ENCODE measurements around the gene SMG5.
"Not testable (repeated sequence)": the region's sequence is repeated elsewhere in the genome, so short reads cannot be mapped to it uniquely, and the experiment has no call there.

Gene SMG5

GRCh38 chr1:156282479-156283222 is at the start of gene SMG5:
TSS of gene SMG5 (minus strand) at chr1:156282825. CDS start at chr1:156282680, 145 bp downstream.
- in situ Hi-C loops (cut with HindIII; ENCODE audit: low sequenced_read_pairs) = no loop called here

GRCh38 chr1:156323179-156323578 is 40.6 kb upstream of the SMG5 start:
- in situ Hi-C loops (cut with HindIII; ENCODE audit: low sequenced_read_pairs) = not testable (repeated sequence)

- in situ Hi-C loops (cut with HindIII; ENCODE audit: low sequenced_read_pairs) = no loop called here
These were observed 37.9 kb upstream of the SMG5 start for GRCh38 chr1:156320560-156320959.

- in situ Hi-C loops (cut with HindIII; ENCODE audit: low sequenced_read_pairs) = no loop called here
These were observed 37.0 kb upstream of the SMG5 start for GRCh38 chr1:156319664-156320063.

- in situ Hi-C loops (cut with HindIII; ENCODE audit: low sequenced_read_pairs) = no loop called here
These were observed 34.3 kb upstream of the SMG5 start for GRCh38 chr1:156316909-156317308.

- in situ Hi-C loops (cut with HindIII; ENCODE audit: low sequenced_read_pairs) = no loop called here
These were observed 28.3 kb upstream of the SMG5 start for GRCh38 chr1:156310962-156311361.

- in situ Hi-C loops (cut with HindIII; ENCODE audit: low sequenced_read_pairs) = no loop called here
These were observed 25.5 kb upstream of the SMG5 start for GRCh38 chr1:156308078-156308477.

GRCh38 chr1:156305215-156305614 is 22.6 kb upstream of the SMG5 start:
- in situ Hi-C loops (cut with HindIII; ENCODE audit: low sequenced_read_pairs) = no loop called here

- in situ Hi-C loops (cut with HindIII; ENCODE audit: low sequenced_read_pairs) = no loop called here
These were observed 20.6 kb upstream of the SMG5 start for GRCh38 chr1:156303241-156303640.

- in situ Hi-C loops (cut with HindIII; ENCODE audit: low sequenced_read_pairs) = no loop called here
These were observed 16.3 kb upstream of the SMG5 start, which contains the start of gene VHLL for GRCh38 chr1:156298852-156299357. TSS of gene VHLL (minus strand) at chr1:156299307. CDS start at chr1:156299189, 118 bp downstream.

- in situ Hi-C loops (cut with HindIII; ENCODE audit: low sequenced_read_pairs) = no loop called here
These were observed 12.8 kb upstream of the SMG5 start, which contains the start of gene GLMP for GRCh38 chr1:156295391-156295947. TSS of gene GLMP (minus strand) at chr1:156295679. CDS start at chr1:156295645, 34 bp downstream.

GRCh38 chr1:156293895-156294294 is 11.3 kb upstream of the SMG5 start:
- in situ Hi-C loops (cut with HindIII; ENCODE audit: low sequenced_read_pairs) = no loop called here

GRCh38 chr1:156293098-156293434 is 10.4 kb upstream of the SMG5 start:
- in situ Hi-C loops (cut with HindIII; ENCODE audit: low sequenced_read_pairs) = no loop called here

- in situ Hi-C loops (cut with HindIII; ENCODE audit: low sequenced_read_pairs) = no loop called here
These were observed 8.8 kb upstream of the SMG5 start for GRCh38 chr1:156291226-156292061.

GRCh38 chr1:156289857-156290256 is 7.2 kb upstream of the SMG5 start:
- in situ Hi-C loops (cut with HindIII; ENCODE audit: low sequenced_read_pairs) = no loop called here

- in situ Hi-C loops (cut with HindIII; ENCODE audit: low sequenced_read_pairs) = no loop called here
These were observed 3.4 kb upstream of the SMG5 start for GRCh38 chr1:156286061-156286460.

GRCh38 chr1:156285437-156285836 is 2.8 kb upstream of the SMG5 start:
- in situ Hi-C loops (cut with HindIII; ENCODE audit: low sequenced_read_pairs) = no loop called here

- in situ Hi-C loops (cut with HindIII; ENCODE audit: low sequenced_read_pairs) = no loop called here
These were observed 2.1 kb upstream of the SMG5 start for GRCh38 chr1:156284757-156285156.

- in situ Hi-C loops (cut with HindIII; ENCODE audit: low sequenced_read_pairs) = no loop called here
These were observed 1.5 kb upstream of the SMG5 start, which contains the start of gene TMEM79 for GRCh38 chr1:156284112-156284511. TSS of gene TMEM79 (plus strand) at chr1:156284325. CDS start at chr1:156285227, 902 bp downstream.

GRCh38 chr1:156283521-156283920 is 896 bp upstream of the SMG5 start:
- in situ Hi-C loops (cut with HindIII; ENCODE audit: low sequenced_read_pairs) = no loop called here
